K562 (cell line): ENCODE data around the gene EZH2. TPM values are rescaled to one million over a fixed set of nuclear protein-coding genes. Genes with fewer than 3 reads are reported as not detected.

Source experiments
- BRF1 ChIP-seq: IDR thresholded peaks from 3 replicates; pipeline ENCODE4 v1.6.1; 2011; ENCODE audit warnings: borderline replicate concordance, mild to moderate bottlenecking; ENCODE audit not compliant: insufficient read length; ENCODE audit errors: extremely low read depth
- CAMTA2 ChIP-seq: fragments of 250-450 bp; sonication (Bioruptor Pico); conservative IDR thresholded peaks from 2 replicates; pipeline ENCODE4 v1.5.1; 2022
- GABPB2 ChIP-seq: fragments of 250-450 bp; sonication (Bioruptor Pico); conservative IDR thresholded peaks from 2 replicates; pipeline ENCODE4 v1.5.1; 2021; ENCODE audit warnings: mild to moderate bottlenecking
- IRF2 ChIP-seq: sonication (generic); formaldehyde crosslinking; IDR thresholded peaks from 2 replicates; pipeline ENCODE4 v1.8.1; 2022; ENCODE audit warnings: mild to moderate bottlenecking, missing genetic modification reagents
- KHSRP ChIP-seq: fragments of 450-650 bp; IDR thresholded peaks from 2 replicates; pipeline ENCODE4 v1.6.1; 2017
- KLF6 ChIP-seq: fragments of 250-450 bp; sonication (Bioruptor Pico); IDR thresholded peaks from 2 replicates; pipeline ENCODE4 v1.4.0; 2020; ENCODE audit warnings: mild to moderate bottlenecking, moderate library complexity, borderline replicate concordance
- MEF2D ChIP-seq: conservative IDR thresholded peaks from 2 replicates; pipeline ENCODE4 v1.6.1; 2016; ENCODE audit warnings: low read depth, missing genetic modification characterization, missing compliant biosample characterization
- NCOR1 ChIP-seq: fragments of 450-650 bp; IDR thresholded peaks from 2 replicates; pipeline ENCODE4 v1.6.1; 2016; ENCODE audit warnings: mild to moderate bottlenecking, moderate library complexity
- RFX5 ChIP-seq: IDR thresholded peaks from 2 replicates; pipeline ENCODE4 v1.6.1; 2011; ENCODE audit warnings: low read depth, mild to moderate bottlenecking, improper control_type of control experiment, low read length
- TBL1XR1 ChIP-seq, 2 experiments: IDR thresholded peaks; 2 replicates each; pipeline ENCODE4 v1.6.1; 2012; ENCODE audit warnings: improper control_type of control experiment in 2 of 2, low read length in 2 of 2, mild to moderate bottlenecking in 1 of 2
- ZNF217 ChIP-seq: sonication (generic); formaldehyde crosslinking; IDR thresholded peaks from 2 replicates; pipeline ENCODE4 v1.8.0; 2022; ENCODE audit warnings: mild to moderate bottlenecking, missing genetic modification reagents
- ZNF224 ChIP-seq: sonication (generic); formaldehyde crosslinking; IDR thresholded peaks from 2 replicates; pipeline ENCODE4 v1.8.0; 2022; ENCODE audit warnings: mild to moderate bottlenecking, missing genetic modification reagents
- polyA plus RNA-seq, 8 experiments: library from polyadenylated mRNA; depleted of rRNA in 4 of 8; stranded (reverse) in 5 of 8; unstranded in 3 of 8; fragments of >200 nt; fragmentation: Nextera tagmentation in 2 of 8; fragmentation: Illumina TruSeq in 1 of 8; extraction: Ambion mirVana in 2 of 8; extraction: Trizol in 1 of 8; gene quantifications; 2 replicates each; pipeline versions ENCODE4 v1.2.1 to v1.2.3, GENCODE V29; 2011 to 2014; ENCODE audit warnings: inconsistent platforms in 1 of 8, missing spikeins in 1 of 8
- total RNA-seq, 7 experiments: library from RNA; depleted of rRNA in 6 of 7; stranded (reverse); fragments of >200 nt in 6 of 7; fragmentation: Illumina TruSeq in 2 of 7; extraction: Trizol in 2 of 7; gene quantifications; 2 replicates each; pipeline versions ENCODE4 v1.2.1 to v1.2.3, GENCODE V29; 2011 to 2021; ENCODE audit warnings: low replicate concordance in 1 of 7
- TF ChIP-seq, protein P1 (sequence below): sonication (generic); IDR thresholded peaks from 2 replicates; pipeline ENCODE4 v1.6.1; 2016
- TF ChIP-seq, protein P2 (sequence below), 2 experiments: fragments of 450-650 bp in 1 of 2; sonication (generic) in 1 of 2; formaldehyde crosslinking; conservative IDR thresholded peaks; 2 replicates each; pipeline versions ENCODE4 v1.4.0 to v1.8.1; 2020 to 2022; ENCODE audit warnings: mild to moderate bottlenecking in 1 of 2, missing genetic modification reagents in 1 of 2
- TF ChIP-seq, protein P3 (sequence below): fragments of 450-650 bp; IDR thresholded peaks from 2 replicates; pipeline ENCODE4 v1.6.1; 2017; ENCODE audit warnings: antibody characterized with exemption
- TF ChIP-seq, protein P4 (sequence below): sonication (generic); formaldehyde crosslinking; IDR thresholded peaks from 2 replicates; pipeline ENCODE4 v1.9.0; 2022; ENCODE audit warnings: mild to moderate bottlenecking, missing genetic modification reagents
- TF ChIP-seq, protein P5 (sequence below): fragments of 450-650 bp; IDR thresholded peaks from 2 replicates; pipeline ENCODE4 v1.6.1; 2018; ENCODE audit warnings: mild to moderate bottlenecking, low read depth; ENCODE audit not compliant: partially characterized antibody
- TF ChIP-seq, protein P6 (sequence below): sonication (generic); formaldehyde crosslinking; IDR thresholded peaks from 2 replicates; pipeline ENCODE4 v1.8.1; 2023; ENCODE audit warnings: mild to moderate bottlenecking, missing genetic modification reagents
- TF ChIP-seq, protein P7 (sequence below), 2 experiments: fragments of 450-650 bp; conservative IDR thresholded peaks; 2 replicates each; pipeline ENCODE4 v1.6.1; 2017; ENCODE audit warnings: mild to moderate bottlenecking in 2 of 2, moderate library complexity in 2 of 2

EZH2 gene
- total and polyA plus RNA-seq, 9 of the 15 experiments (the other 6 are each of a cell fraction or from before 2014, with no cell fraction given) = 48.7 to 175 (median 98.6) TPM

DNA sequence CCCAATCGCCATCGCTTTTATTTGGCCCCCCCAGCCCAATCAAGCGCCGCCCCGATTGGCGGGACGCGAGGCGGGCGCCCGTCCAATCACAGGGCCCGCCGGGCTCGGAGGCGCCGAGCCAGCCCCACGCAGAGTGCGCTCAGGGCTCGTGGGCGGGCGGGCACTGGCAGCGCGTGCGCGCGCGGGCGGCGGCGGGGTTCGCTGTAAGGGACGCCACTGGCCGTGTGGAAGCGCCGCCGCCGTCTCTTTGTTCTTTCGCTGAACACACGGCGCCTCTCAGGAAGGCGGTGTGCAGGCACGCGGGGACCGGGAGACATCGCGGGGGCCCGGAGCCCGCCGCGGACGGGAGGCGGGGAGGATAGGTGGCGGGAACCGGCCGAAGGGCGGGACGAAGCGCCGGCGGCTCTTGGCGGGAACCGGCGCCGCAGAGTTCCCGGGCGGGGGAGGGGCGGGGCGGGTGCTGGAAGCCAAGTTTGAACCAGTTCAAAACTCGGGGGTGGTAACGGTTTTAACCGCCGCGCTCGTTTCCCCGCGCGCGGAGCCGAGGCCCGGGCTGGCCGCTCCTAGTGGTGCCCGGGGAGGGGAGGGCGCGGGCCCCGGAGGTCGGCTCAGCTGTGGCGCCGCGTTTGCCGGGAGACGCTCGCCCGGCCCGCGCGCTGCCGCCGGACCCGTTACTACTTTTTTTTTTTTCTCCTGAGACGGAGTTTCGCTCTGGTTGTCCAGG is 370 bp upstream of the EZH2 start (continued):
- TF ChIP-seq, protein P1, sequence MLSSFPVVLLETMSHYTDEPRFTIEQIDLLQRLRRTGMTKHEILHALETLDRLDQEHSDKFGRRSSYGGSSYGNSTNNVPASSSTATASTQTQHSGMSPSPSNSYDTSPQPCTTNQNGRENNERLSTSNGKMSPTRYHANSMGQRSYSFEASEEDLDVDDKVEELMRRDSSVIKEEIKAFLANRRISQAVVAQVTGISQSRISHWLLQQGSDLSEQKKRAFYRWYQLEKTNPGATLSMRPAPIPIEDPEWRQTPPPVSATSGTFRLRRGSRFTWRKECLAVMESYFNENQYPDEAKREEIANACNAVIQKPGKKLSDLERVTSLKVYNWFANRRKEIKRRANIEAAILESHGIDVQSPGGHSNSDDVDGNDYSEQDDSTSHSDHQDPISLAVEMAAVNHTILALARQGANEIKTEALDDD = no peak
- TF ChIP-seq, protein P2, sequence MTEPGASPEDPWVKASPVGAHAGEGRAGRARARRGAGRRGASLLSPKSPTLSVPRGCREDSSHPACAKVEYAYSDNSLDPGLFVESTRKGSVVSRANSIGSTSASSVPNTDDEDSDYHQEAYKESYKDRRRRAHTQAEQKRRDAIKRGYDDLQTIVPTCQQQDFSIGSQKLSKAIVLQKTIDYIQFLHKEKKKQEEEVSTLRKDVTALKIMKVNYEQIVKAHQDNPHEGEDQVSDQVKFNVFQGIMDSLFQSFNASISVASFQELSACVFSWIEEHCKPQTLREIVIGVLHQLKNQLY (CRISPR knock-in tag; conservative IDR thresholded peaks at IDR 0.05) = peak in 1 of 2 experiments; percentile 92; a peak in 2 of 4 replicates
- TF ChIP-seq ZNF224 (CRISPR knock-in tag) (peak; percentile 81; the same call in 1 of the 2 replicates), BRF1 (no peak), ZNF217 (CRISPR knock-in tag) (no peak), IRF2 (CRISPR knock-in tag) (0 out of 2 replicates have a peak, but pooled peaks have one; percentile 9), CAMTA2 (CRISPR knock-in tag) (no peak), KLF6 (CRISPR knock-in tag) (peak; percentile 63; the same call in 1 of the 2 replicates), GABPB2 (CRISPR knock-in tag) (no peak), MEF2D (tag) (no peak), NCOR1 (peak; percentile 52), RFX5 (no peak), TBL1XR1 (IDR thresholded peaks at IDR 0.05; ENCODE audit: low read length in 2 of 2) (peak in 1 of 2 experiments; percentile 36; a peak in 1 of 4 replicates), KHSRP (no peak)
- TF ChIP-seq, protein P3, sequence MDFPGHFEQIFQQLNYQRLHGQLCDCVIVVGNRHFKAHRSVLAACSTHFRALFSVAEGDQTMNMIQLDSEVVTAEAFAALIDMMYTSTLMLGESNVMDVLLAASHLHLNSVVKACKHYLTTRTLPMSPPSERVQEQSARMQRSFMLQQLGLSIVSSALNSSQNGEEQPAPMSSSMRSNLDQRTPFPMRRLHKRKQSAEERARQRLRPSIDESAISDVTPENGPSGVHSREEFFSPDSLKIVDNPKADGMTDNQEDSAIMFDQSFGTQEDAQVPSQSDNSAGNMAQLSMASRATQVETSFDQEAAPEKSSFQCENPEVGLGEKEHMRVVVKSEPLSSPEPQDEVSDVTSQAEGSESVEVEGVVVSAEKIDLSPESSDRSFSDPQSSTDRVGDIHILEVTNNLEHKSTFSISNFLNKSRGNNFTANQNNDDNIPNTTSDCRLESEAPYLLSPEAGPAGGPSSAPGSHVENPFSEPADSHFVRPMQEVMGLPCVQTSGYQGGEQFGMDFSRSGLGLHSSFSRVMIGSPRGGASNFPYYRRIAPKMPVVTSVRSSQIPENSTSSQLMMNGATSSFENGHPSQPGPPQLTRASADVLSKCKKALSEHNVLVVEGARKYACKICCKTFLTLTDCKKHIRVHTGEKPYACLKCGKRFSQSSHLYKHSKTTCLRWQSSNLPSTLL = no peak
- TF ChIP-seq, protein P4, sequence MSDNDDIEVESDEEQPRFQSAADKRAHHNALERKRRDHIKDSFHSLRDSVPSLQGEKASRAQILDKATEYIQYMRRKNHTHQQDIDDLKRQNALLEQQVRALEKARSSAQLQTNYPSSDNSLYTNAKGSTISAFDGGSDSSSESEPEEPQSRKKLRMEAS = peak; percentile 94
- TF ChIP-seq, protein P5, sequence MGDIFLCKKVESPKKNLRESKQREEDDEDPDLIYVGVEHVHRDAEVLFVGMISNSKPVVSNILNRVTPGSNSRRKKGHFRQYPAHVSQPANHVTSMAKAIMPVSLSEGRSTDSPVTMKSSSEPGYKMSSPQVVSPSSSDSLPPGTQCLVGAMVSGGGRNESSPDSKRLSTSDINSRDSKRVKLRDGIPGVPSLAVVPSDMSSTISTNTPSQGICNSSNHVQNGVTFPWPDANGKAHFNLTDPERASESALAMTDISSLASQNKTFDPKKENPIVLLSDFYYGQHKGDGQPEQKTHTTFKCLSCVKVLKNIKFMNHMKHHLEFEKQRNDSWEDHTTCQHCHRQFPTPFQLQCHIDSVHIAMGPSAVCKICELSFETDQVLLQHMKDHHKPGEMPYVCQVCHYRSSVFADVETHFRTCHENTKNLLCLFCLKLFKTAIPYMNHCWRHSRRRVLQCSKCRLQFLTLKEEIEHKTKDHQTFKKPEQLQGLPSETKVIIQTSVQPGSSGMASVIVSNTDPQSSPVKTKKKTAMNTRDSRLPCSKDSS = no peak
- TF ChIP-seq, protein P6, sequence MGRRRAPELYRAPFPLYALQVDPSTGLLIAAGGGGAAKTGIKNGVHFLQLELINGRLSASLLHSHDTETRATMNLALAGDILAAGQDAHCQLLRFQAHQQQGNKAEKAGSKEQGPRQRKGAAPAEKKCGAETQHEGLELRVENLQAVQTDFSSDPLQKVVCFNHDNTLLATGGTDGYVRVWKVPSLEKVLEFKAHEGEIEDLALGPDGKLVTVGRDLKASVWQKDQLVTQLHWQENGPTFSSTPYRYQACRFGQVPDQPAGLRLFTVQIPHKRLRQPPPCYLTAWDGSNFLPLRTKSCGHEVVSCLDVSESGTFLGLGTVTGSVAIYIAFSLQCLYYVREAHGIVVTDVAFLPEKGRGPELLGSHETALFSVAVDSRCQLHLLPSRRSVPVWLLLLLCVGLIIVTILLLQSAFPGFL (CRISPR knock-in tag) = 0 out of 2 replicates have a peak, but pooled peaks have one; percentile 23
- TF ChIP-seq, protein P7, sequence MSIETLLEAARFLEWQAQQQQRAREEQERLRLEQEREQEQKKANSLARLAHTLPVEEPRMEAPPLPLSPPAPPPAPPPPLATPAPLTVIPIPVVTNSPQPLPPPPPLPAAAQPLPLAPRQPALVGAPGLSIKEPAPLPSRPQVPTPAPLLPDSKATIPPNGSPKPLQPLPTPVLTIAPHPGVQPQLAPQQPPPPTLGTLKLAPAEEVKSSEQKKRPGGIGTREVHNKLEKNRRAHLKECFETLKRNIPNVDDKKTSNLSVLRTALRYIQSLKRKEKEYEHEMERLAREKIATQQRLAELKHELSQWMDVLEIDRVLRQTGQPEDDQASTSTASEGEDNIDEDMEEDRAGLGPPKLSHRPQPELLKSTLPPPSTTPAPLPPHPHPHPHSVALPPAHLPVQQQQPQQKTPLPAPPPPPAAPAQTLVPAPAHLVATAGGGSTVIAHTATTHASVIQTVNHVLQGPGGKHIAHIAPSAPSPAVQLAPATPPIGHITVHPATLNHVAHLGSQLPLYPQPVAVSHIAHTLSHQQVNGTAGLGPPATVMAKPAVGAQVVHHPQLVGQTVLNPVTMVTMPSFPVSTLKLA (conservative IDR thresholded peaks at IDR 0.05) = peak; percentile 67 to 87
